HUES6 (cell line): ENCODE data around the gene ST6GALNAC1.
"Not testable (repeated sequence)": the region's sequence is repeated elsewhere in the genome, so short reads cannot be mapped to it uniquely, and the experiment has no call there.

Experiments
- H3K27ac ChIP-seq: 2 replicates; pipeline ENCODE4 v1.7.0; 2013; ENCODE audit warnings: low read depth, mild to moderate bottlenecking, low read length, inconsistent platforms
- H3K27me3 ChIP-seq: 2 replicates; pipeline ENCODE4 v1.6.1; 2013; ENCODE audit warnings: low read length; ENCODE audit not compliant: control insufficient read depth, insufficient read depth
- H3K36me3 ChIP-seq: 2 replicates; pipeline ENCODE4 v1.6.1; 2013; ENCODE audit warnings: low read length; ENCODE audit not compliant: control insufficient read depth, insufficient read depth
- H3K4me1 ChIP-seq: 2 replicates; pipeline ENCODE4 v1.6.1; 2013; ENCODE audit warnings: low read length; ENCODE audit not compliant: control insufficient read depth, insufficient read depth
- H3K4me3 ChIP-seq: 2 replicates; pipeline ENCODE4 v1.5.1; 2013; ENCODE audit warnings: low read depth, low read length
- H3K9ac ChIP-seq: one replicate; pipeline ENCODE4 v1.6.1; 2013; ENCODE audit warnings: mild to moderate bottlenecking, low read length
- H3K9me3 ChIP-seq: 2 replicates; pipeline ENCODE4 v1.6.1; 2013; ENCODE audit warnings: low read depth, low read length; ENCODE audit not compliant: control insufficient read depth, insufficient read depth

Gene ST6GALNAC1

GRCh38 chr17:76606685-76607084 is 36.9 kb downstream of the ST6GALNAC1 start:
- H3K4me3 ChIP-seq, H3K27me3 ChIP-seq, H3K9me3 ChIP-seq, H3K36me3 ChIP-seq, H3K9ac ChIP-seq, H3K27ac ChIP-seq: not testable (repeated sequence)
- H3K4me1 ChIP-seq, result peaks cover 17% of the 10 kb centered on the region

- Histone ChIP-seq H3K4me3 (no peak overlapping the region), H3K27me3 (no peaks in the 10 kb centered on the region), H3K36me3 (no peaks in the 10 kb centered on the region; the same call in 1 of the 2 replicates), H3K9ac (peak overlapping the region; percentile 17), H3K9me3 (peaks cover 4% of the 10 kb centered on the region; the same call in 1 of the 2 replicates), H3K27ac (peak overlapping the region; percentile 55; the same call in 1 of the 2 replicates), H3K4me1 (peaks cover 22% of the 10 kb centered on the region)
Measured at GRCh38 chr17:76601065-76601464, 42.5 kb downstream of the ST6GALNAC1 start.

- Histone ChIP-seq H3K27me3 (no peaks in the 10 kb centered on the region), H3K27ac (no peak overlapping the region), H3K9me3 (peaks cover 4% of the 10 kb centered on the region; the same call in 1 of the 2 replicates), H3K9ac (no peak overlapping the region), H3K4me3 (no peak overlapping the region), H3K4me1 (peaks cover 14% of the 10 kb centered on the region), H3K36me3 (no peaks in the 10 kb centered on the region; the same call in 1 of the 2 replicates)
Measured at GRCh38 chr17:76599694-76600460, 43.7 kb downstream of the ST6GALNAC1 start.

- Histone ChIP-seq H3K27ac (no peak overlapping the region), H3K9me3 (peaks cover 2% of the 10 kb centered on the region; the same call in 1 of the 2 replicates), H3K36me3 (no peaks in the 10 kb centered on the region; the same call in 1 of the 2 replicates), H3K4me1 (peaks cover 14% of the 10 kb centered on the region), H3K9ac (no peak overlapping the region), H3K4me3 (no peak overlapping the region), H3K27me3 (no peaks in the 10 kb centered on the region)
Measured at GRCh38 chr17:76598004-76598439, 45.5 kb downstream of the ST6GALNAC1 start.

- no peaks in the 10 kb centered on the region for H3K36me3 ChIP-seq
- no peaks in the 10 kb centered on the region; the same call in 1 of the 2 replicates for H3K9me3 ChIP-seq
- H3K9ac ChIP-seq, result no peak overlapping the region
- H3K27ac ChIP-seq, result no peak overlapping the region
- H3K4me1 ChIP-seq, result peaks cover 14% of the 10 kb centered on the region
- no peak overlapping the region for H3K4me3 ChIP-seq
- no peaks in the 10 kb centered on the region for H3K27me3 ChIP-seq
Measured at GRCh38 chr17:76597156-76598003, 46.2 kb downstream of the ST6GALNAC1 start.

GRCh38 chr17:76594690-76595089 is 48.9 kb downstream of the ST6GALNAC1 start:
- Histone ChIP-seq H3K4me3 (no peak overlapping the region), H3K36me3 (no peaks in the 10 kb centered on the region), H3K9me3 (no peaks in the 10 kb centered on the region), H3K9ac (no peak overlapping the region), H3K27ac (no peak overlapping the region), H3K27me3 (no peaks in the 10 kb centered on the region), H3K4me1 (no peaks in the 10 kb centered on the region)

- Histone ChIP-seq H3K9ac (no peak overlapping the region), H3K27me3 (peaks cover 3% of the 10 kb centered on the region; the same call in 1 of the 2 replicates), H3K4me3 (no peak overlapping the region)
Measured at GRCh38 chr17:76593959-76594358, 49.6 kb downstream of the ST6GALNAC1 start.

GRCh38 chr17:76593384-76593826 is 50.2 kb downstream of the ST6GALNAC1 start:
- no peak overlapping the region for H3K4me3 ChIP-seq
- H3K4me1 ChIP-seq, result no peaks in the 10 kb centered on the region
- H3K27ac ChIP-seq, result no peak overlapping the region
- no peaks in the 10 kb centered on the region for H3K36me3 ChIP-seq
- no peaks in the 10 kb centered on the region for H3K9me3 ChIP-seq
- H3K9ac ChIP-seq, result no peak overlapping the region
- peaks cover 6% of the 10 kb centered on the region for H3K27me3 ChIP-seq

More at GRCh38 chr17:76593959-76594358, 49.6 kb downstream of the ST6GALNAC1 start:
- H3K36me3 ChIP-seq, result no peaks in the 10 kb centered on the region
- no peaks in the 10 kb centered on the region for H3K4me1 ChIP-seq
- no peak overlapping the region for H3K27ac ChIP-seq
- no peaks in the 10 kb centered on the region for H3K9me3 ChIP-seq

- Histone ChIP-seq H3K27ac (no peak overlapping the region), H3K27me3 (peaks cover 53% of the 10 kb centered on the region), H3K9ac (no peak overlapping the region), H3K36me3 (no peaks in the 10 kb centered on the region), H3K9me3 (no peaks in the 10 kb centered on the region), H3K4me3 (no peak overlapping the region), H3K4me1 (peaks cover 7% of the 10 kb centered on the region; the same call in 1 of the 2 replicates)
Measured at GRCh38 chr17:76588182-76588581, 55.4 kb downstream of the ST6GALNAC1 start.

GRCh38 chr17:76586741-76587487 is 56.6 kb downstream of the ST6GALNAC1 start:
- no peak overlapping the region for H3K27ac ChIP-seq
- H3K27me3 ChIP-seq, result peaks cover 55% of the 10 kb centered on the region
- H3K9me3 ChIP-seq, result no peaks in the 10 kb centered on the region
- no peaks in the 10 kb centered on the region for H3K36me3 ChIP-seq
- no peak overlapping the region for H3K9ac ChIP-seq
- peaks cover 7% of the 10 kb centered on the region; the same call in 1 of the 2 replicates for H3K4me1 ChIP-seq
- H3K4me3 ChIP-seq, result 0 out of 2 replicates have a peak overlapping the region, but pooled peaks have one; percentile 4
